Measurements from ENCODE around the gene GPRC5A. TPM values are rescaled to one million over a fixed set of nuclear protein-coding genes. Genes with fewer than 3 reads are reported as not detected.

The GPRC5A gene
- total and polyA plus RNA-seq, 2 of the 13 experiments (the other 11 are each of a cell fraction or from before 2014, with no cell fraction given): 0.27 to 3.0 TPM

GRCh38 chr12:12924169-12924568 is 32.8 kb downstream of the GPRC5A start (continued):
- no peak for TF ChIP-seq ZNF407 (CRISPR knock-in tag; IDR thresholded peaks at IDR 0.05; ENCODE audit: not compliant biosample characterization)
- TF ChIP-seq ZNF205 (CRISPR knock-in tag; IDR thresholded peaks at IDR 0.05): no peak
- TF ChIP-seq IKZF1 (IDR thresholded peaks at IDR 0.05): no peak
- TF ChIP-seq ISX (CRISPR knock-in tag; conservative IDR thresholded peaks at IDR 0.05): no peak

GRCh38 chr12:12925388-12925787 is 34.0 kb downstream of the GPRC5A start:
- Histone ChIP-seq H3K27ac (ENCODE audit: extremely low read length, insufficient read depth, low read length) (no peak overlapping the region), H3K36me3 (replicated peaks in 1 of 2; ENCODE audit: control insufficient read depth in 1 of 2, insufficient read depth in 2 of 2, low read length in 2 of 2) (peaks cover 0 to 6% of the 10 kb centered on the region in 2 experiments; a peak in 1 of 5 replicates), H3K9me3 (ENCODE audit: low read length) (no peaks in the 10 kb centered on the region), H3K4me3 (replicated peaks in 1 of 3; ENCODE audit: insufficient read depth in 1 of 3, low read depth in 2 of 3, low read length in 3 of 3) (no peak overlapping the region), H3K4me1 (ENCODE audit: insufficient read depth, low read length) (peaks cover 15% of the 10 kb centered on the region), H3K27me3 (ENCODE audit: control insufficient read depth in 1 of 2, insufficient read depth in 2 of 2, low read length in 2 of 2) (no peaks in the 10 kb centered on the region), H3K79me2 (ENCODE audit: insufficient read depth, low read length) (no peaks in the 10 kb centered on the region), H3K4me2 (ENCODE audit: low read depth, low read length) (no peak overlapping the region), H2AFZ (ENCODE audit: low read length) (no peak overlapping the region), H3K9ac (ENCODE audit: insufficient read depth, low read depth, low read length) (no peak overlapping the region), H4K20me1 (ENCODE audit: insufficient read depth, low read length) (no peaks in the 10 kb centered on the region)
- BruUV-seq (replicated peaks): no TSS peak
- intact Hi-C loops (cut with micrococcal nuclease; ENCODE audit: unreplicated experiment): loop anchor here (10.0 kb wide), 1 partner anchor 179 kb away; the partner anchor contains the start of gene GSG1
- CTCF ChIA-PET (ENCODE audit: low intra/inter-chr PET ratio, low total read pairs): no interaction called here
- 79% methylated on average over 1 of the region's 1 CpG for WGBS (ENCODE audit: low lambda C conversion rate)
- DNase-seq (ENCODE audit: low spot score) (no peak), ATAC-seq (no peak), FAIRE-seq (no peak)
- TF ChIP-seq PBX2 (CRISPR knock-in tag; IDR thresholded peaks at IDR 0.05) (no peak), RFX3 (CRISPR knock-in tag; IDR thresholded peaks at IDR 0.05) (no peak), ZNF570 (CRISPR knock-in tag; IDR thresholded peaks at IDR 0.05; ENCODE audit: borderline replicate concordance) (no peak), TCF12 (IDR thresholded peaks at IDR 0.05) (no peak), TCF12 (CRISPR knock-in tag; IDR thresholded peaks at IDR 0.05) (no peak), TBL1XR1 (IDR thresholded peaks at IDR 0.05; ENCODE audit: borderline replicate concordance, low read length, partially characterized antibody) (no peak), MXD4 (CRISPR knock-in tag; IDR thresholded peaks at IDR 0.05) (no peak), ZNF282 (IDR thresholded peaks at IDR 0.05; ENCODE audit: partially characterized antibody) (no peak)
- POLR2A ChIA-PET: no interaction called here
- in situ Hi-C loops (cut with HindIII; ENCODE audit: extremely low pct_ligation_motif_present, low pct_unique_long_range_greater_than_20kb): no loop called here
